ENCODE results near the gene MLC1. TPM values are rescaled to one million over a fixed set of nuclear protein-coding genes. Genes with fewer than 3 reads are reported as not detected.
A peak's percentile ranks its signal among the peaks of the same experiment; 100 is the strongest.

MLC1 gene
- total RNA-seq, 1 donor from 2014 or later = 29.2 TPM

- intact Hi-C loops (cut with DNase I) = no loop called here
- Histone ChIP-seq H3K4me3 (no peak overlapping the region), H3K27ac (no peak overlapping the region), H3K27me3 (no peaks in the 10 kb centered on the region), H3K9me3 (no peaks in the 10 kb centered on the region), H3K4me1 (peaks cover 7% of the 10 kb centered on the region), H3K36me3 (no peaks in the 10 kb centered on the region)
- TF ChIP-seq POLR2A (IDR thresholded peaks at IDR 0.05) (no peak), CTCF (IDR thresholded peaks at IDR 0.05) (no peak), POLR2AphosphoS5 (IDR thresholded peaks at IDR 0.05; ENCODE audit: insufficient read depth in 1 of 2, low read depth in 1 of 2) (no peak)
- DNase-seq (ENCODE audit: extremely low spot score in 2 of 2) = peak in 1 of 2 donors; percentile 85
Observed at GRCh38 chr22:50083462-50084079, 1.7 kb downstream of the MLC1 start.

- H3K27me3 ChIP-seq = no peaks in the 10 kb centered on the region
- no peak overlapping the region for H3K4me3 ChIP-seq
- no peak overlapping the region for H3K27ac ChIP-seq
Observed at GRCh38 chr22:50082961-50083461, 2.2 kb downstream of the MLC1 start.

GRCh38 chr22:50082197-50082715 lies 3.0 kb downstream of the MLC1 start:
- Histone ChIP-seq H3K4me1 (peaks cover 7% of the 10 kb centered on the region), H3K36me3 (no peaks in the 10 kb centered on the region), H3K27me3 (no peaks in the 10 kb centered on the region), H3K4me3 (no peak overlapping the region), H3K9me3 (no peaks in the 10 kb centered on the region), H3K27ac (no peak overlapping the region)
- peak in 1 of 2 donors; percentile 52 for DNase-seq (ENCODE audit: extremely low spot score in 2 of 2)
- intact Hi-C loops (cut with DNase I) = no loop called here
- TF ChIP-seq POLR2AphosphoS5 (IDR thresholded peaks at IDR 0.05; ENCODE audit: insufficient read depth in 1 of 2, low read depth in 1 of 2) (no peak), POLR2A (IDR thresholded peaks at IDR 0.05) (no peak), CTCF (IDR thresholded peaks at IDR 0.05) (no peak)

More at GRCh38 chr22:50082961-50083461, 2.2 kb downstream of the MLC1 start:
- intact Hi-C loops (cut with DNase I) = no loop called here
- TF ChIP-seq POLR2AphosphoS5 (IDR thresholded peaks at IDR 0.05; ENCODE audit: insufficient read depth in 1 of 2, low read depth in 1 of 2) = peak in 1 of 2 donors; percentile 15
- no peak for TF ChIP-seq POLR2A (IDR thresholded peaks at IDR 0.05)
- no peak for TF ChIP-seq CTCF (IDR thresholded peaks at IDR 0.05)
- no peak for DNase-seq (ENCODE audit: extremely low spot score in 2 of 2)
- Histone ChIP-seq H3K4me1 (peaks cover 7% of the 10 kb centered on the region), H3K9me3 (no peaks in the 10 kb centered on the region), H3K36me3 (no peaks in the 10 kb centered on the region)

GRCh38 chr22:50081426-50082196 lies 3.6 kb downstream of the MLC1 start:
- H3K4me1 ChIP-seq = peaks cover 7% of the 10 kb centered on the region
- H3K27ac ChIP-seq = no peak overlapping the region
- TF ChIP-seq POLR2AphosphoS5 (IDR thresholded peaks at IDR 0.05; ENCODE audit: insufficient read depth in 1 of 2, low read depth in 1 of 2) = no peak
- TF ChIP-seq CTCF (IDR thresholded peaks at IDR 0.05) = no peak
- no peak for TF ChIP-seq POLR2A (IDR thresholded peaks at IDR 0.05)
- DNase-seq (ENCODE audit: extremely low spot score in 2 of 2) = peak in 1 of 2 donors; percentile 81
- no peaks in the 10 kb centered on the region for H3K36me3 ChIP-seq
- no peaks in the 10 kb centered on the region for H3K27me3 ChIP-seq
- H3K9me3 ChIP-seq = no peaks in the 10 kb centered on the region
- H3K4me3 ChIP-seq = no peak overlapping the region
- intact Hi-C loops (cut with DNase I) = no loop called here
